GM12801 (cell line): ENCODE data around the gene PAX2.

ENCODE experiments used
- CTCF ChIP-seq: IDR thresholded peaks from one replicate; pipeline ENCODE4 v1.5.1; 2011; ENCODE audit warnings: control low read depth; ENCODE audit not compliant: insufficient read length; ENCODE audit errors: extremely low read depth

Gene PAX2

GRCh38 chr10:100710151-100710871 is 35.1 kb upstream of the PAX2 start:
- no peak for TF ChIP-seq CTCF

DNA sequence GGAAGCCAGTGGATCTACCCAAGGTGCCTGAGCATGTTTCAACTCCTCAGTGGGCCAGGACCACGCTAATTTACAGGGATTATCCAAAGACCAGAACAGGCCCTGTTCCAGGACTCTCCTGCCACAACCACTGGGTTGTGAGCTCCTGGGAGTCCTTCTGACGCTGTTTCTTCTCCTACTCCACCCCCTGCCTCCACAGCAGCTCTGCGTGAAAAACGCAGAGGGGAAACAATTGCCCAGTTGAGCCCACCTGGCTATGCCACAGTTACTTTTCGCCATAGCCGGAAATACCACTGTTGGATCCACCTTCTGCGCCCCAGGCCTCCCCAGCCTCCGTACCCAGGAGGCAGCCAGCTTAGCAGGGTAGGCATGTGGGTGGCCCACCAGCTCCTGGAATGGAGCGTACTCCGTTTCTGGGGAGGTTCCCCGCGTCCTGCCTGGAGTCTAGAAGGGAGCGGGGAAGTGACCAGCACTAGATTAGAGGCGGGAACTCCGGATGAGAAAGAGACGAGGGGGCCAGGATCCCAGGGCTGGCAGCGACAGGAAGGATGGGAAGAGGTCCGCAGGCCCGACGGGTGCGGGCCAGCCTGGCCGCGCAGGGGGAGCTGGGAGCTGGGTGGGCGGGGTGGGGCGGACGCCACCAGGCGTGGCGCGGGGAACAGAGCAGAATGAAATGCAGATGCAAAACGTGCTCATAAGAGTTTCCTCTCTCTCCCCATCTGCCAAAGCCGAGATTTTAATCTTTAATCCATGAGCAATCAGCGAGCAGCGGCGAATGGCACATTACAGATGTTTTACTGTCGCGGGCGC is 32.1 kb upstream of the PAX2 start:
- no peak for TF ChIP-seq CTCF

DNA sequence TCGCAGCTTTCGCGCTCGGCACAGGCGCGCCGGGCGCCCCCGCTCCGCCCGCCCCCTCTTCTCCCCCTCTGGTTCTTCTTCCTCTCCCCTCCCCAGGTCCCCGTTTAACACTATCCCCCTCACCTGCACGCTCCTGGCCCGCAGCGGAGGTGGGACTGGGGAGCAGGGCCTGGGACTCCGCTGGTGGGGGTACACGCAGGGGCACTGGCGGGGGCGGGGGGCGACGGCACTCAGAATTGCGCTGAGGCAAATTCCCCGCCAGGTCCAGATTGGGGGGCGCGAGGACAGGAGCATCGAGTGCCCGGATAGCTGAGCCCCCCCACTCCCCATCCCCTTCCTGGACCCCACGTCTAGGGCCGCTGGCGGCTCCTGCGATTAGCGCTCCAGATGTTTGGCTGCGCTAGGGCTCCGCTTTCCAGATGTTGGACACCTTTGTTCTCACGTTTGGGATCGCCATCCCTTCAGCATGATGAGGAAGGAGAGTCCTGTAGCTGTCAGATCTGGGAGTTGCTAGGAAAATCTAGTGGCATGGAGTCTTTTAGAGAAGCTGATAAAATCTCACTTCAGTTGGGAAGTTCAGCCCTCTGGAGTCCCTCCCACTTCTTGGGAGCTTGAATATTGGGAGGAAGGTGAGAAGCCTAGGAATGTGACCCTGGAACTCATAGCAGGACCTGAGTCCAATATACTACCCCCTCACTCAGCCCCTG is 31.4 kb upstream of the PAX2 start:
- TF ChIP-seq CTCF: no peak

DNA sequence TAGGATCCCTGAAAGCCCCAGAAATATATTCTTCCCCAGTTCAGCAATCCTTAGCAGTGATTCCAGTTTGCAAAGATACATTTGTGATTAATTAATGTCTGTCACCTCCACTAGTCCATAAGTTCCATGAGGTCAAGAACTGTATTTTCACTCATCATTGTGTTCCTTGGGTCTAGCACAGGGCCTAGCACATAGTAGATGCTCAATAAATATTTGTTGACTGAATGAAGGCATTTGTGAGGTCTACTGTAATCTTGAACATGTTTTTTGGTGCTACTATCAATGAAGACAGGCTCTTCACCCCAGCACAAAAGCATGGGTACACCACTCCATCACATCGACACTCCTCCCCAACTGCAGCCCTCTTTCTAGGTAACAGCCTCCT is 30.8 kb upstream of the PAX2 start:
- no peak for TF ChIP-seq CTCF

DNA sequence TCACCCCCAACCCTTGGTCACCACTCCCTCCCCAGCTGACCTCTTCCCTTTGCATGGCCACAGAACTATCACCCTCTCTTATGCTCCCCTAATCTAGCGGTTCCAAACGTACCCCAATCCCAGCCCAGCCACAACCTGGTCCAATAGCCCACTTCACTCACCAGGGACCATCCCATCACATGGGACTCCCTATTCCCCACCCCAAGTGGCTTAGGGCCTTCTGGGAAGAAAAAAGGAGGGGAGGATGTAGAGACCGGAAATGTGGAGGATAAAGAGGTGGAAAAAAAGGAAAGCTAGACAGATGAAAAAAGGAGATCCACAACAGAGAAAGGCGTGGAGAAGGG is 30.3 kb upstream of the PAX2 start:
- TF ChIP-seq CTCF: no peak

DNA sequence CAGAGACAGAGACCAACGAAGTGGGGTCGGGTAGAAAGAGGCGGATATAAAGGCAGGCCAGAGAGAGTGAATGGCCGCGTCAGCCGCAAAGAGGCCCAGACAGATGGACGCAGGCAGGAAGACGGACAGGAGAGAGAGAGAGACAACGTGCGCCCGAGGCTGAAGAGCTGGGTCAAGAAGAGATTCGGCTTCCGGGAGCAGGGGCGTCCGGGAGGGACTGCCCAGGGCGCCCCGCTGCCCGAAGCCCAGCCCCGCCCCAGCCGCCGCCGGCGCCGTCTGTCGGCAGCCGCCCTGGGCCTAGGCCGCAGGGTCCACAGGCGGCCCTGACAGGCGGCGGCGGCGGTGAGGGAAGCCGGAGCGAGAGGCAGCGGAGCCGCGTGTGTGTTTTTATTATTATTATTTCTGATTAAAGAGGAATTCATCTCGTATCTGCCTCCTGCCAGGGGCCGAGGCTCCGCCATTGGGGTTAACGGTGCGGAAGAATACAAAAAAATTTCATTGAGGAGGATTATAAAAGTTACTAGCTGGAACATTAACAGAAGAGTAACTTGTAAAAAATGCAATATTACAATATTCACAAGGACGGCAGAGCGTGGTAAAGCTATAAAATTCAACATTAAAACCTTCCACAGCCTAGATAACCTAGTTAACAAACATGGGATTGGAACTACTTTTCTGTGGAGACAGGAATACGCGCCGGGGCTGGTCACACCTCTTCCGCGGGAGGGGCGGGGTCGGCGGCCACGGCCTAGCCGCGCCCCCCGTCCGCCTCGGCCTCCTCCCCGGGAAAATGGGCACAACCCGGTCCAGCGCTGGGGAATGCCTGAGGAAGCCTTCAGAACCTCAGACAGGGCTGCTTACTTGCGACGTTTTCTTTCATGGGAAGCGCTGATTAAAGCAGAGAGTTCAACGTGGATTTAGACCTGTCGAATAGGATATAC is 29.7 kb upstream of the PAX2 start:
- TF ChIP-seq CTCF: no peak

DNA sequence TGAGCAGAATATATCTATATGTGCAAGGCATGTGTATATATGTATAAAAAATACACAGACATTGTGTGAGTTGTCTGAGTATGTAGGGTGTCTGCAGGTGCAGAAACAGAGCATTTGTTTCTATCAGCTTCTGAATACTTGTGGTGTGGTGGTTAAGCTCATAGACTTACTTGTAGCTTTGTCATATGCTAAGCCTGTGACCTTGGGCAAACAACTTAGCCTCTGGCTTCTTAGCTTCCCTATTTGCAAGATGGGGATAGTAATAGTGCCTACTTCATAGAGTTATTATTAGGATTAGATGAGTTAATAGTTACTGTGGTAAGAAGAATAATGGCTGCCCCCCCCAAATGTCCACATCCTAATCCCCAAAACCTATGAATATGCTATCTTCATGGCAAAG is 28.2 kb upstream of the PAX2 start:
- no peak for TF ChIP-seq CTCF
